Liver (tissue), 9 donors: ENCODE results near the gene GPRC5A. TPM values are rescaled to one million over a fixed set of nuclear protein-coding genes. Genes with fewer than 3 reads are reported as not detected.

ENCODE experiments used
- DNase-seq: peaks from one replicate; pipeline ENCODE4 v3.0.0-alpha.2; 2017; ENCODE audit warnings: low spot score
- H3K27ac ChIP-seq, 2 donors: one replicate each; pipeline ENCODE4 v1.7.0; 2013; ENCODE audit warnings: inconsistent platforms in 2 of 2, low read length in 2 of 2, control low read depth in 1 of 2, low read depth in 1 of 2, mild to moderate bottlenecking in 1 of 2
- H3K27me3 ChIP-seq, 4 donors: one replicate each; pipeline versions ENCODE4 v1.6.1 to v1.7.0; 2013; ENCODE audit warnings: low read length in 3 of 4, inconsistent platforms in 1 of 4, mild to moderate bottlenecking in 1 of 4, moderate library complexity in 1 of 4; ENCODE audit not compliant: control insufficient read depth in 4 of 4, insufficient read depth in 4 of 4
- H3K36me3 ChIP-seq, 4 donors: one replicate each; pipeline versions ENCODE4 v1.6.1 to v1.7.0; 2013; ENCODE audit warnings: low read length in 3 of 4, mild to moderate bottlenecking in 3 of 4, low read depth in 1 of 4, moderate library complexity in 1 of 4; ENCODE audit not compliant: control insufficient read depth in 4 of 4, insufficient read depth in 3 of 4
- H3K4me1 ChIP-seq, 4 donors: one replicate each; pipeline versions ENCODE4 v1.6.1 to v1.7.0; 2013; ENCODE audit warnings: low read length in 3 of 4, mild to moderate bottlenecking in 3 of 4, moderate library complexity in 1 of 4; ENCODE audit not compliant: control insufficient read depth in 4 of 4, insufficient read depth in 4 of 4
- H3K4me3 ChIP-seq, 3 donors: one replicate each; pipeline versions ENCODE4 v1.6.1 to v1.7.0; 2013; ENCODE audit warnings: low read length in 3 of 3, control low read depth in 1 of 3, low read depth in 1 of 3, mild to moderate bottlenecking in 1 of 3
- H3K9ac ChIP-seq, 2 donors: one replicate each; pipeline ENCODE4 v1.7.0; 2013; ENCODE audit warnings: low read length in 2 of 2, mild to moderate bottlenecking in 2 of 2, moderate library complexity in 2 of 2, control low read depth in 1 of 2, low read depth in 1 of 2
- H3K9me3 ChIP-seq, 4 donors: one replicate each; pipeline versions ENCODE4 v1.6.1 to v1.7.0; 2013; ENCODE audit warnings: low read length in 3 of 4; ENCODE audit not compliant: control insufficient read depth in 4 of 4
- ATF3 ChIP-seq: IDR thresholded peaks from 2 replicates; pipeline ENCODE4 v1.6.1; 2016; ENCODE audit warnings: antibody characterized with exemption
- CTCF ChIP-seq: fragments of 150-350 bp; IDR thresholded peaks from 2 replicates; pipeline ENCODE4 v1.5.1; 2017; ENCODE audit warnings: improper control_type of control experiment, low read depth, low read length; ENCODE audit not compliant: missing input control
- FOXA1 ChIP-seq: IDR thresholded peaks from 2 replicates; pipeline ENCODE4 v1.6.1; 2016; ENCODE audit warnings: antibody characterized with exemption
- MAX ChIP-seq: IDR thresholded peaks from 2 replicates; pipeline ENCODE4 v1.6.1; 2016; ENCODE audit warnings: antibody characterized with exemption
- RAD21 ChIP-seq, 2 donors: IDR thresholded peaks; 2 replicates each; pipeline ENCODE4 v1.6.1; 2016; ENCODE audit warnings: antibody characterized with exemption in 2 of 2, mild to moderate bottlenecking in 2 of 2
- REST ChIP-seq: IDR thresholded peaks from 2 replicates; pipeline ENCODE4 v1.6.1; 2016; ENCODE audit warnings: antibody characterized with exemption, mild to moderate bottlenecking
- RXRA ChIP-seq, 2 donors: IDR thresholded peaks; 2 replicates each; pipeline ENCODE4 v1.6.1; 2017 to 2018; ENCODE audit warnings: antibody characterized with exemption in 2 of 2, mild to moderate bottlenecking in 1 of 2
- SP1 ChIP-seq: IDR thresholded peaks from 2 replicates; pipeline ENCODE4 v1.6.1; 2018; ENCODE audit warnings: antibody characterized with exemption, mild to moderate bottlenecking
- TAF1 ChIP-seq: conservative IDR thresholded peaks from 2 replicates; pipeline ENCODE4 v1.6.1; 2016; ENCODE audit warnings: antibody characterized with exemption, mild to moderate bottlenecking
- YY1 ChIP-seq: IDR thresholded peaks from 2 replicates; pipeline ENCODE4 v1.6.1; 2016; ENCODE audit warnings: antibody characterized with exemption, mild to moderate bottlenecking
- WGBS: extraction: QIAGEN DNeasy Blood & Tissue Kit; methylation state at CpG from one replicate; pipeline ENCODE4 v1.1.7; 2013; 5-methylcytosine and 5-hydroxymethylcytosine counted together
- polyA plus RNA-seq, 2 donors: library from polyadenylated mRNA; stranded (reverse) in 1 of 2; unstranded in 1 of 2; fragments of 200-250 nt in 1 of 2; fragments of >200 nt in 1 of 2; fragmentation: Nextera tagmentation in 1 of 2; extraction: Ambion mirVana in 1 of 2; gene quantifications; one replicate each; pipeline versions ENCODE4 v1.2.1 to v1.2.3, GENCODE V29; 2013 to 2015
- total RNA-seq, 2 donors: library from RNA; depleted of rRNA; stranded (reverse); fragments of >200 nt; gene quantifications; one replicate each; pipeline ENCODE4 v1.2.3, GENCODE V29; 2014
- TF ChIP-seq, protein P1 (sequence below): IDR thresholded peaks from 2 replicates; pipeline ENCODE4 v1.6.1; 2016; ENCODE audit warnings: antibody characterized with exemption
- donor health status: healthy.
- donor health status: healthy.
- donor health status: healthy.
- donor health status: healthy.
- donor health status: healthy.

Gene GPRC5A
- total and polyA plus RNA-seq, 4 donors: 0.09 to 0.17 (median 0.16) TPM; not detected in 1

- TF ChIP-seq, protein P1, sequence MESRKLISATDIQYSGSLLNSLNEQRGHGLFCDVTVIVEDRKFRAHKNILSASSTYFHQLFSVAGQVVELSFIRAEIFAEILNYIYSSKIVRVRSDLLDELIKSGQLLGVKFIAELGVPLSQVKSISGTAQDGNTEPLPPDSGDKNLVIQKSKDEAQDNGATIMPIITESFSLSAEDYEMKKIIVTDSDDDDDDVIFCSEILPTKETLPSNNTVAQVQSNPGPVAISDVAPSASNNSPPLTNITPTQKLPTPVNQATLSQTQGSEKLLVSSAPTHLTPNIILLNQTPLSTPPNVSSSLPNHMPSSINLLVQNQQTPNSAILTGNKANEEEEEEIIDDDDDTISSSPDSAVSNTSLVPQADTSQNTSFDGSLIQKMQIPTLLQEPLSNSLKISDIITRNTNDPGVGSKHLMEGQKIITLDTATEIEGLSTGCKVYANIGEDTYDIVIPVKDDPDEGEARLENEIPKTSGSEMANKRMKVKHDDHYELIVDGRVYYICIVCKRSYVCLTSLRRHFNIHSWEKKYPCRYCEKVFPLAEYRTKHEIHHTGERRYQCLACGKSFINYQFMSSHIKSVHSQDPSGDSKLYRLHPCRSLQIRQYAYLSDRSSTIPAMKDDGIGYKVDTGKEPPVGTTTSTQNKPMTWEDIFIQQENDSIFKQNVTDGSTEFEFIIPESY: no peak
- TF ChIP-seq CTCF (no peak), TAF1 (no peak), RXRA (IDR thresholded peaks at IDR 0.05) (no peak), SP1 (no peak), ATF3 (no peak), FOXA1 (no peak)
- no peaks in the 10 kb centered on the region for H3K36me3 ChIP-seq
- no peak for DNase-seq
- H3K27ac ChIP-seq: no peak overlapping the region
- no peaks in the 10 kb centered on the region for H3K9me3 ChIP-seq
- H3K9ac ChIP-seq: no peak overlapping the region
- 83% methylated on average over 10 of the region's 10 CpGs for WGBS
- no peaks in the 10 kb centered on the region for H3K4me1 ChIP-seq
- H3K4me3 ChIP-seq: no peak overlapping the region
- peaks cover 0 to 11% (median 0%) of the 10 kb centered on the region in 4 donors for H3K27me3 ChIP-seq
These were observed 8.4 kb downstream of the GPRC5A start for GRCh38 chr12:12899530-12900380.

DNA sequence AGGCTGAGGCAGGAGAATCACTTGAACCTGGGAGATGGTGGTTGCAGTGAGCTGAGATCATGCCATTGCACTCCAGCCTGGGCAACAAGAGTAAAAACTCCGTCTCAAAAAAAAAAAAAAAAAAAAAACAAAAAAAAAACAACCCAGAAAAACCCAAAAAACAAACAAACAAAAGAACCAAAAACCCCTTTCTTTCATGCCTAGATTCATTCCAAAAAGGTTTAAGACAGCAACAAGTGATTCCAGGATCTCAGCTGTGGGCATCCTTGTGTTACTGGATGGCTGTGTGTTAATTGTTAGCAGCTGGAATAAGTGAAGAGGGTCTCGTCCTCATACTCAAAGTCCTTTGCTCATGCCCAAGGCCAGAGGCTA lies 9.4 kb downstream of the GPRC5A start:
- H3K4me1 ChIP-seq: no peaks in the 10 kb centered on the region
- no peak overlapping the region for H3K4me3 ChIP-seq
- no peak overlapping the region for H3K9ac ChIP-seq
- no peaks in the 10 kb centered on the region for H3K9me3 ChIP-seq
- no peak for DNase-seq
- no peaks in the 10 kb centered on the region for H3K36me3 ChIP-seq
- WGBS: 84% methylated on average over 2 of the region's 2 CpGs
- no peak overlapping the region for H3K27ac ChIP-seq
- no peak for TF ChIP-seq SP1
- no peak for TF ChIP-seq REST
- TF ChIP-seq RXRA (IDR thresholded peaks at IDR 0.05): no peak
- no peak for TF ChIP-seq YY1
- TF ChIP-seq MAX: no peak
- no peak for TF ChIP-seq RAD21 (IDR thresholded peaks at IDR 0.05)
- H3K27me3 ChIP-seq: peaks cover 0 to 11% (median 0%) of the 10 kb centered on the region in 4 donors
